ENCODE data around the gene UBALD2. TPM values are rescaled to one million over a fixed set of nuclear protein-coding genes. Genes with fewer than 3 reads are reported as not detected.

The UBALD2 gene
- total RNA-seq, 1 experiment from 2014 or later: 30.3 TPM

- TF ChIP-seq HMGA2 (CRISPR knock-in tag; IDR thresholded peaks at IDR 0.05) (no peak), ATF3 (CRISPR knock-in tag; conservative IDR thresholded peaks at IDR 0.05) (no peak), ZNF138 (CRISPR knock-in tag; conservative IDR thresholded peaks at IDR 0.05) (no peak), FOXP1 (CRISPR knock-in tag; IDR thresholded peaks at IDR 0.05; ENCODE audit: borderline replicate concordance) (no peak), ETV6 (CRISPR knock-in tag; IDR thresholded peaks at IDR 0.05) (no peak), ZNF232 (CRISPR knock-in tag; IDR thresholded peaks at IDR 0.05) (no peak), TCF7 (CRISPR knock-in tag; IDR thresholded peaks at IDR 0.05; ENCODE audit: low read depth) (no peak)
- TF ChIP-seq, protein P1, sequence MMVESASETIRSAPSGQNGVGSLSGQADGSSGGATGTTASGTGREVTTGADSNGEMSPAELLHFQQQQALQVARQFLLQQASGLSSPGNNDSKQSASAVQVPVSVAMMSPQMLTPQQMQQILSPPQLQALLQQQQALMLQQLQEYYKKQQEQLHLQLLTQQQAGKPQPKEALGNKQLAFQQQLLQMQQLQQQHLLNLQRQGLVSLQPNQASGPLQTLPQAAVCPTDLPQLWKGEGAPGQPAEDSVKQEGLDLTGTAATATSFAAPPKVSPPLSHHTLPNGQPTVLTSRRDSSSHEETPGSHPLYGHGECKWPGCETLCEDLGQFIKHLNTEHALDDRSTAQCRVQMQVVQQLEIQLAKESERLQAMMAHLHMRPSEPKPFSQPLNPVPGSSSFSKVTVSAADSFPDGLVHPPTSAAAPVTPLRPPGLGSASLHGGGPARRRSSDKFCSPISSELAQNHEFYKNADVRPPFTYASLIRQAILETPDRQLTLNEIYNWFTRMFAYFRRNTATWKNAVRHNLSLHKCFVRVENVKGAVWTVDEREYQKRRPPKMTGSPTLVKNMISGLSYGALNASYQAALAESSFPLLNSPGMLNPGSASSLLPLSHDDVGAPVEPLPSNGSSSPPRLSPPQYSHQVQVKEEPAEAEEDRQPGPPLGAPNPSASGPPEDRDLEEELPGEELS (CRISPR knock-in tag; IDR thresholded peaks at IDR 0.05): no peak
- TF ChIP-seq, protein P2, sequence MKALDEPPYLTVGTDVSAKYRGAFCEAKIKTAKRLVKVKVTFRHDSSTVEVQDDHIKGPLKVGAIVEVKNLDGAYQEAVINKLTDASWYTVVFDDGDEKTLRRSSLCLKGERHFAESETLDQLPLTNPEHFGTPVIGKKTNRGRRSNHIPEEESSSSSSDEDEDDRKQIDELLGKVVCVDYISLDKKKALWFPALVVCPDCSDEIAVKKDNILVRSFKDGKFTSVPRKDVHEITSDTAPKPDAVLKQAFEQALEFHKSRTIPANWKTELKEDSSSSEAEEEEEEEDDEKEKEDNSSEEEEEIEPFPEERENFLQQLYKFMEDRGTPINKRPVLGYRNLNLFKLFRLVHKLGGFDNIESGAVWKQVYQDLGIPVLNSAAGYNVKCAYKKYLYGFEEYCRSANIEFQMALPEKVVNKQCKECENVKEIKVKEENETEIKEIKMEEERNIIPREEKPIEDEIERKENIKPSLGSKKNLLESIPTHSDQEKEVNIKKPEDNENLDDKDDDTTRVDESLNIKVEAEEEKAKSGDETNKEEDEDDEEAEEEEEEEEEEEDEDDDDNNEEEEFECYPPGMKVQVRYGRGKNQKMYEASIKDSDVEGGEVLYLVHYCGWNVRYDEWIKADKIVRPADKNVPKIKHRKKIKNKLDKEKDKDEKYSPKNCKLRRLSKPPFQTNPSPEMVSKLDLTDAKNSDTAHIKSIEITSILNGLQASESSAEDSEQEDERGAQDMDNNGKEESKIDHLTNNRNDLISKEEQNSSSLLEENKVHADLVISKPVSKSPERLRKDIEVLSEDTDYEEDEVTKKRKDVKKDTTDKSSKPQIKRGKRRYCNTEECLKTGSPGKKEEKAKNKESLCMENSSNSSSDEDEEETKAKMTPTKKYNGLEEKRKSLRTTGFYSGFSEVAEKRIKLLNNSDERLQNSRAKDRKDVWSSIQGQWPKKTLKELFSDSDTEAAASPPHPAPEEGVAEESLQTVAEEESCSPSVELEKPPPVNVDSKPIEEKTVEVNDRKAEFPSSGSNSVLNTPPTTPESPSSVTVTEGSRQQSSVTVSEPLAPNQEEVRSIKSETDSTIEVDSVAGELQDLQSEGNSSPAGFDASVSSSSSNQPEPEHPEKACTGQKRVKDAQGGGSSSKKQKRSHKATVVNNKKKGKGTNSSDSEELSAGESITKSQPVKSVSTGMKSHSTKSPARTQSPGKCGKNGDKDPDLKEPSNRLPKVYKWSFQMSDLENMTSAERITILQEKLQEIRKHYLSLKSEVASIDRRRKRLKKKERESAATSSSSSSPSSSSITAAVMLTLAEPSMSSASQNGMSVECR (CRISPR knock-in tag; IDR thresholded peaks at IDR 0.05; ENCODE audit: borderline replicate concordance): no peak
- POLR2A ChIA-PET: no interaction called here
- ATAC-seq (no peak), DNase-seq (ENCODE audit: low spot score) (no peak)
- Mint-ChIP-seq H3K9me3 (no peaks in the 10 kb centered on the region), H3K27me3 (ENCODE audit: low read depth) (peaks cover 3% of the 10 kb centered on the region), H3K4me1 (peaks cover 5% of the 10 kb centered on the region), H3K27ac (no peak overlapping the region), H3K36me3 (no peaks in the 10 kb centered on the region), H3K4me3 (no peak overlapping the region)
- CTCF ChIA-PET: interaction anchor here (1.0 kb wide), 1 partner anchor 50 kb away, joined by 3 read pairs; no protein-coding TSS in a partner anchor
Observed at GRCh38 chr17:76232342-76232741, 32.8 kb upstream of the UBALD2 start.

- no peak for DNase-seq (ENCODE audit: low spot score)
- TF ChIP-seq ZSCAN18 (CRISPR knock-in tag; IDR thresholded peaks at IDR 0.05) (no peak), ZNF121 (CRISPR knock-in tag; IDR thresholded peaks at IDR 0.05) (peak; percentile 53; the same call in 1 of the 2 replicates)
- no peak overlapping the region for H3K4me3 Mint-ChIP-seq
- no peaks in the 10 kb centered on the region for H3K4me1 Mint-ChIP-seq
- H3K27me3 Mint-ChIP-seq (ENCODE audit: low read depth): peaks cover 17% of the 10 kb centered on the region
- POLR2A ChIA-PET: interaction anchor here (0.6 kb wide), 2 partner anchors 15 to 223 kb away, joined by 3 to 4 read pairs; no protein-coding TSS in a partner anchor
- no peaks in the 10 kb centered on the region for H3K9me3 Mint-ChIP-seq
- no peaks in the 10 kb centered on the region for H3K36me3 Mint-ChIP-seq
- ATAC-seq: no peak
- CTCF ChIA-PET: interaction anchor here (1.0 to 2.0 kb wide), 2 partner anchors 46 to 112 kb away, joined by 4 read pairs; no protein-coding TSS in a partner anchor
- H3K27ac Mint-ChIP-seq: no peak overlapping the region
Observed at GRCh38 chr17:76233588-76234353, 31.4 kb upstream of the UBALD2 start.

GRCh38 chr17:76234354-76234679 is 30.8 kb upstream of the UBALD2 start:
- H3K9me3 Mint-ChIP-seq: no peaks in the 10 kb centered on the region
- TF ChIP-seq OVOL2 (CRISPR knock-in tag; IDR thresholded peaks at IDR 0.05; ENCODE audit: borderline replicate concordance): no peak
- no peak for TF ChIP-seq KAT7 (CRISPR knock-in tag; IDR thresholded peaks at IDR 0.05; ENCODE audit: borderline replicate concordance)
- TF ChIP-seq TCF7 (CRISPR knock-in tag; IDR thresholded peaks at IDR 0.05; ENCODE audit: low read depth): no peak
- TF ChIP-seq, protein P3, sequence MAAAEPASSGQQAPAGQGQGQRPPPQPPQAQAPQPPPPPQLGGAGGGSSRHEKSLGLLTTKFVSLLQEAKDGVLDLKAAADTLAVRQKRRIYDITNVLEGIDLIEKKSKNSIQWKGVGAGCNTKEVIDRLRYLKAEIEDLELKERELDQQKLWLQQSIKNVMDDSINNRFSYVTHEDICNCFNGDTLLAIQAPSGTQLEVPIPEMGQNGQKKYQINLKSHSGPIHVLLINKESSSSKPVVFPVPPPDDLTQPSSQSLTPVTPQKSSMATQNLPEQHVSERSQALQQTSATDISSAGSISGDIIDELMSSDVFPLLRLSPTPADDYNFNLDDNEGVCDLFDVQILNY (CRISPR knock-in tag; IDR thresholded peaks at IDR 0.05): no peak
- no peak for TF ChIP-seq IRF2 (CRISPR knock-in tag; IDR thresholded peaks at IDR 0.05; ENCODE audit: borderline replicate concordance, low read depth)
- no peak for TF ChIP-seq JAZF1 (CRISPR knock-in tag; IDR thresholded peaks at IDR 0.05)
- TF ChIP-seq SMAD3 (CRISPR knock-in tag; IDR thresholded peaks at IDR 0.05; ENCODE audit: borderline replicate concordance): no peak
- TF ChIP-seq GTF2I (CRISPR knock-in tag; conservative IDR thresholded peaks at IDR 0.05): no peak
- TF ChIP-seq CTCF (IDR thresholded peaks at IDR 0.05): no peak
- no peak for TF ChIP-seq MXD4 (CRISPR knock-in tag; IDR thresholded peaks at IDR 0.05; ENCODE audit: borderline replicate concordance)
- peaks cover 2% of the 10 kb centered on the region; the same call in 1 of the 2 replicates for H3K4me1 Mint-ChIP-seq
- H3K36me3 Mint-ChIP-seq: no peaks in the 10 kb centered on the region
- DNase-seq (ENCODE audit: low spot score): no peak
- peaks cover 22% of the 10 kb centered on the region for H3K27me3 Mint-ChIP-seq (ENCODE audit: low read depth)
- no peak for ATAC-seq
- H3K27ac Mint-ChIP-seq: no peak overlapping the region
- H3K4me3 Mint-ChIP-seq: no peak overlapping the region
- ChIA-PET CTCF (interaction anchor here (1.0 to 2.0 kb wide), 2 partner anchors 45 to 113 kb away, joined by 4 read pairs; no protein-coding TSS in a partner anchor), POLR2A (no interaction called here)
